GM19240 (cell line): ENCODE measurements around the gene ZBTB20.

ENCODE experiments used
- DNase-seq: peaks from one replicate; pipeline ENCODE4 v3.0.0; 2011; ENCODE audit warnings: low spot score; ENCODE audit not compliant: insufficient read length

The ZBTB20 gene

GRCh38 chr3:114350271-114350670, 796.8 kb downstream of the ZBTB20 start:
- DNase-seq = no peak

DNA sequence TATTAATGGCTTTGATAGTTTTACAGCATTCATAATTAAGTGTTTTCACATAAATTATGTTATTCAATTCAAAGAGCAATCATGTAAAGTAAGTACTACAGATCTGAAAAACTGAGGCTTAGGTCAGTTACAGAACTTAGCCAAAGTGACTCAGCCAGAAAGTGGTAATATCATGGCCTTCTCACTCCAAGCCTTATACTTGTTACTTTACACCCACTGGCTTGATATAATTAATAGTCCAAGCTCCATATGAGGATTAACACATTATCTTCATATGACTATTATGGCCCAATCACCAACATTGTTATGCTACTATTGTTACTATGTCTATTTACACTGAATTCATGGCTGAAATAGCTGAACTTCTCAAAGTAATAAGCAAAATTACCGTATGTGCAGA, 802.6 kb downstream of the ZBTB20 start:
- no peak for DNase-seq

DNA sequence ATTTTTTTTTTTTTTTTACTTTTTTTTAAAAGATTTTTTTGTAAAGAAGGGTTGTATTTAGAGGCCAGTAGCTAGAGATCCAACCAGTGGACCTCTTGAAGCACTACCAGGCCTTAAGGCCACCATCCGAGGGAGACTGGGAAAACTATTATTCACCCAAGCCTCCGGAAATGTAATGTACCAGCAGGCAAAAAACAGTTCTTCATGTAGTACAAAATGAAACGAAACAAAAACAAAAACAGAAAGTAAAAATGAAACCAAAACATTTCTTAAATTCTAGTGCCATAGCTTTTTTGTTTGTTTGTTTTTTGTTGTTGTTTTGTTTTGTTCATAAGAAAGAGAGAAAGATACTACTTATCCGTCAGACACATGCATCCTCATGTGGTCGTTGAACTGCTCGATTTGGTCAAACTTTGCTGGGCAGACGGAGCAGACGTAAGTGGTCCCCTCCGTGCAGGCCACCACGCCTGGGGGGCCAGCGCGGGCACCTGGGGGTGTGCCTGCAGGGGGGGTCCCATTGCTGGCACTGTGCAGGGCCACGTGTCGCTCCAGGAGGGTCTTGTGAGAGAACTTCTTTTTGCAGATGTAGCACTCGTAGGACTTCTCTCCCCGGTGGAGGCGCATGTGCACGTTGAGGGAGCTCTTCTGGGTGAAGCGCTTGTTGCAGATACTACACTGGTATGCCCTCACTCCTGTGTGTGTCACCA, 808.3 kb downstream of the ZBTB20 start:
- DNase-seq = no peak

DNA sequence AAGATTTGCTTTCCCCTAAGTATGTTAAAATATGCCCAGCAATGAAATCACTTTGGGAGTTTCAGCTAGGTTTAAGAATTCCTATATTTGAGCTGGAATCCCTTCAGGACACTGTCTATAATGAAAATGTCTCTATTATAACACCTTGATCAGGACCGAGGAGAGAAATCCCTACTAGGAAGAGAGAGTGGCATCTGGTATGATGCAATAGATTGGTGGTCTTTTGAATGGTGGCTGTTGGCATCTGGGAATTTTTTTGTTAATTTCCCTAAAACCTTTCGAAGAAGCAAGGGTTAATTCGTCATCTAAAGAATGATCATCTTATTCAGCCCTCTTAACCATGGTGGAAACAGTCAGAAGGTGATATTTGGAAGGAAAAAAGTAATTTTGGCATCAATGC, 810.2 kb downstream of the ZBTB20 start:
- no peak for DNase-seq

- DNase-seq = no peak
Observed at GRCh38 chr3:114336122-114336697, 810.9 kb downstream of the ZBTB20 start.

DNA sequence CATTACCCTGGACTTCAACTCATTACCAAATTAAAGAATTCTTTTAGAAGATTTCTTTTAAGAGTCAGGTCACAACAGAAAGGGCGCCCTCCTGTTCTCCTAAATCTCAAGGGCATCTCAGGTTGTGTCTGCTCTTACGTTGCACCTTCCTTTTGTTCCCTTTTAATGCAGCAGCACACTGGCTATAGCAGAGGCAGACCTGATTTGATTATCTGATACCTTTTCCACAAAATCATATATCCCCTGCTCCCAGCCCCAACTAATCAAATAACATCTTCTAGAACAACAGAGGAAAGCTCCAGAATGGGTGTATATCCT, 813.2 kb downstream of the ZBTB20 start:
- no peak for DNase-seq

DNA sequence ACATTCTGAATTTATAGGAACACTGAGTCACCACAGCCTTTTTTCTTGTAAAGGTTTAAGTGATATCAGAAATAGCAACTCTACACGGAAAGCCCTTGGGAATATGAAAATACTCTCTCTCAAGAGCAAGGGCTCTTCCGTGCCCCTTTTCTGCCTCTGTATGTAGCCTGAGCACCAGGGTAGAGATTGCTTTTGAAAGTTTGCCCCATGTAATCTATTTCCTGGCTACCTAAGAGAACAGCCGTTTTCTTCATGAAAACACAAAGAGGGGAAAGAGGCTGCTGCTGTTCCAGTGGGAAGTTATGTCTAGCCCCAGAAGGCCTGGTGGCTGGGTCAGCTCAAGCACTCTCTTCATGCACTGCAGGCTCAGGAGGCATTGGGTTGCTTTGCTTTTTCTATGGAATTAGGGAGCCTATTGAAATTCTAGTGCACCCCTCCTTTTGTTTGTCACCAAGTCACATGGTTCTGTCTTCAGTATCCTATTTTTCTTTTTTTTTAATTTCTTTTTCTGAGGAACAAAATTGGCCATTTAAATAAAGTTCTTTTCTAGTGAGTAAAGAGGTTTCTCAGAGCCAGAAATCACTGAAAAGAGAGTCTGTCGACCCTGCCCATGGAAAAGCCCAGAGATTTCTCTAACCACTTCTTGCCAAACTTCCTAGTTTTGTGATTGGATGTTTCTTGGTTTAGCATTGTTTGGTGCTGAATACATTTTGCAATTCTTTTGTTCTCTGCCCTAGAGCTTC, 813.7 kb downstream of the ZBTB20 start:
- no peak for DNase-seq

- no peak for DNase-seq
Observed at GRCh38 chr3:114332342-114333179, 814.5 kb downstream of the ZBTB20 start.

GRCh38 chr3:114331710-114332109, 815.4 kb downstream of the ZBTB20 start:
- DNase-seq = no peak

DNA sequence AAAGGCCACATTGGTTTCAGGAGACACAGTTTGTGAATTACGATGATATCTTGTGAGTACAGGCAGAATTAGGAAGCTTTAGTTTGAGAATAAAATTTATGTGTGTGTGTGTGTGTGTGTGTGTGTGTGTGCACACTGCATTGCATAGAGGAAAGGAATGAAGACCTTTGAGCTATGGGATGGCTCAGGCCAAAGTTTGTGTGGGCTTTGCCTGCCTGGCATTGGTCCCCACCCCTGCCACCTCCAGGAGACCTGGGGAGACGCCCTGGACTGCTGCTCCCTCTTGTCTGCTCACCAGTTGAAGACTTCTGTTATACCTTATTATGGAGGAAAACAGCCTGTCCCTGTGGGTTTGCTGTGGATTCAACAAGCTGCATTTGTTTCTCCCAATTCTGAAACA, 816.1 kb downstream of the ZBTB20 start:
- no peak for DNase-seq

DNA sequence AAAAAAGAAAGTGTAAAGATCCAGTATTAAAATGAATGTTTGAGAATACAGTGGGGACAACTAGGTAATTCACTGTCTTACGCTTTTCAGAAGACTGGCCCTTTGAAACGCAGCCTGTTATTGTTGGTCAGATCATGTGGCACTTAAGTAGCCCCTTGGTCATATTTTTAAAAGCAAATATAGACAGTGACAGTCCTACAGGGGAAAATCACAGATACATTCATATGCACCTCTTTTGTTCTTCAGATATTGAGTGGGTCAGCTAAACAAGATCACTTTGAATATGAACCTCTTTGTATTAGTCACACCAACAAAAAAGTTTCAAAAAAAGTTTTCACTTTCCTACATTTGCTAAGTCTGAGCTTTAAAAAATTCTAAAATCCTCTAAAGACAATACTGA, 817.3 kb downstream of the ZBTB20 start:
- DNase-seq = no peak

DNA sequence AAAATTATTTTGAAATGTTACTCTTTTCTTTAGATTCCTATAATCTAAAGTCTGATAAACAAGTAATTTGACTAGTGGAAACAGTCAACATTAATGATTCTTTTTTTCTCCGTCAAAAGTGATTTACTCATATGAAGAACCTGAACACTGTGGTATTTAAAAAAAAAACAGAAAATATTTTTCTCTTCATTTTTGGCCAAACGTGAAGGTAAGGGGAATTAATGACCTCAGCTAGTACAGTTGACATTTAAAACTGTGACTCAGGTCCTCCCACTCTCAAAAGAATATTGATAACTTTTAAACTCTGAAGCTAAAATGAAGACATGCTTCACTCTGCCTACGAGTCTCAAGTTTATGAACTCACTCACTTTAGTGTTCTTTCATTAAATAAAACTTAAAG, 818.7 kb downstream of the ZBTB20 start:
- DNase-seq = no peak

- no peak for DNase-seq
Observed at GRCh38 chr3:114327665-114328064, 819.4 kb downstream of the ZBTB20 start.

DNA sequence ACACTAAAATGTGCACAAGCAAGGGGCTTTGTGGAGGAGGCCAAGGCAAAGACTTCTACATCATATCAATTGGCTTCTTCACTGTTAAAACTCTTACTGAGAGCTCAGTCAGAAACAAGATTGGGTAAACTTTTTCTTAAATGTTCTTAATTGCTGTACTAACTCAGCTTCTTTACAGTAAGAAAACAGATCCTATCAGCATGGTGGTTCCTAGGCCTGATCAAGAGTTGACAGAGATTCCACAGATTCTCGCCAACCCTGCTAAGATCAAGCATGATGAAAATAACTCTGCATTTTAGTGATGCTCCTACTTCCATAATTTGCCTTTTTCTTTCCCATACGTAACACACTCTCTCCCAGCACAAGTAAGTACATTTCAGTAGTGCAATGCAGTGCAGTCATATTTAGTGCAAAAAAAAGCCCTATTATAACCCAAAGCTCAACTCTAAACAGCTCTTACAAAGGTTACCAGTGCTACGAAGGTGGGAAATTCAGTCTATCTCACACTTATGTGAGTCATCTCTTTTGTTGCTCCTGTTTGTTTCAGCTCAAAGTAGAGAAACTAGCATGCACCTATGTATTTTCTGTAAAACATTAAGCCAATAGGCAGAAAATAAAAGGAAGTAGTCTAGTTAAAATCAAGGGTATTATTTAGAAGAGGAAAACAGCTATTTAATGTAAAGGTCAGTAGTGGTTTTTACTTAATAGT, 823.4 kb downstream of the ZBTB20 start:
- DNase-seq = no peak

- DNase-seq = no peak
Observed at GRCh38 chr3:114320246-114320645, 826.8 kb downstream of the ZBTB20 start.

DNA sequence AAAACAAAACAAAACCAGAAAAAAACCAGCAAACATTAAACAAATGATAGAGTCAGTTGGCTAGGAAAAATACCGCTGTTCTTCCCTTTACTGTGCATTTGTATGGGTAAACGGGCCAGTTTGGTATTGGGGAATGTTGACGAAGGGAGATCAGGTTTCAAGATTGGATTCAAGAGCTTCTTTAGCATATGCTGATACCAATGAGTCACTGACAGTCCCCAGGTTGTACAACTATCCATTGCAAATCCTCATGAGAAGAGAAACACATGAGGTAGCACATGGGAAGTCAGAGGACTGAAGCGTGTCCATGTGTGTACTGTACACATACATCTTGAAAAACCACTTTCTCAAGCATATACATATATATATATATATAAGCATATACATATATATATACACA, 827.6 kb downstream of the ZBTB20 start:
- no peak for DNase-seq

- DNase-seq = no peak
Observed at GRCh38 chr3:114318295-114318694, 828.8 kb downstream of the ZBTB20 start.

DNA sequence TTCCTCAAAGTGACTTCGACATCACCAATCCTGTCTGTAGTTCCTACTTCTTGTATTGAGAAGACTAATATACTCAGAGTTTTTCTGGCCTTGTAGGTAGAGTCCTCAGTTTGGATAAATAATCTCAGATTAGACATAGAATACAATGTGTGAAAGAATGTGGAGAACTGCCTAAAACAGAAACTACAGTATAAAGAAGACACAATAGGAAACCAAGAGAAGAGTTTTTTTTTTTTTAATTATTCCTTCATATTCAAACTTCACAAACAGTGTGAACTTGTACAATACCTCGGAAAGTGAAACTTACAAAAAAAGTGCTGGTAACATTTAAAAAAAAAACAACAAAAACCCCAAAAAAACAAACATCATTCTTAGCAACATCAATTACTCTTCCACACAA, 832.8 kb downstream of the ZBTB20 start:
- no peak for DNase-seq

- no peak for DNase-seq
Observed at GRCh38 chr3:114313426-114313825, 833.7 kb downstream of the ZBTB20 start.

DNA sequence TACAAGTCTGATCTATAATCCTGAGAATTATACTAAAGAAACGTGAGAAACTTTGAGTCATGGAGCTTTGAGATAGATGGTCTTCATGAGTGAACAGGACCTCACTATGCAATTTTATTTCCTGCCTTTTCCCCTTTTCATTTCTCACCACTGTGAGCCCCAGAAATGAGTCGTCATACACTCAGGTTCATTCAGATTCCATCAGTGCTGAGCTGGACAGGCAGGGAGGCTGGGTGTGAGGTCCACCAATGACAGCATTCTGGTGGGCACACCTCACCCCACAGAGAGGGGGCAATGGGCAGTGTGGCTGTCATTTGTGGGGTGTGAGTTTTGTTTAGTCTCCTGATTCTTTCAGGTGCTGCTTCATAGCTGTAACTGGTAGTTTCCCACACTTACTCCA, 836.4 kb downstream of the ZBTB20 start:
- no peak for DNase-seq

DNA sequence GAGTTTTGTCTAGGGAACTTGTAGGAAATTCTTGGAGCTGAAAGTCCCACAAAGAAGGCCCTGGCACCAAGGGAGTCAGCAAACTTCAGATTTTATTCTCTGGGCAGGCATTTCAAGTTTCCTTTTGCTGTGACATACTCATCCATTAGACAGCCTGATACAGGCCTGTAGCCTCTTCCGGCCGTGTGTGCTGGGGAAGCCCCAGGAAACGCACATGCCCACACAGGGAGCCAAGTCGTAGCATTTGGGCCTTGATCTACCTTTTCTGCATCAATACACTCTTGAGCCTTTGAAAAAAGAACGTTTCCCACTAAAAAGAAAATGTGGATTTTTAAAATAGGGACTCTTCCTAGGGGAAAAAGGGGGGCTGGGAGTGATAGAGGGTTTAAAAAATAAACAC, 838.3 kb downstream of the ZBTB20 start:
- DNase-seq = no peak
